Trophoblast cell (in vitro differentiated cells and primary cell): ENCODE data around the gene APOL5.

Experiments used
- DNase-seq, 2 donors: peaks; one replicate each; pipeline ENCODE4 v3.0.0-alpha.2; 2016
- H2AFZ ChIP-seq: 2 replicates; pipeline ENCODE4 v1.6.1; 2013; ENCODE audit warnings: low read length, moderate library complexity, mild to moderate bottlenecking; ENCODE audit not compliant: insufficient read depth, poor library complexity
- H2AK5ac ChIP-seq: 2 replicates; pipeline ENCODE4 v1.6.1; 2013; ENCODE audit warnings: mild to moderate bottlenecking, low read length
- H2BK120ac ChIP-seq: 2 replicates; pipeline ENCODE4 v1.6.1; 2013; ENCODE audit warnings: low read length, mild to moderate bottlenecking, moderate library complexity; ENCODE audit not compliant: insufficient read depth, poor library complexity
- H2BK12ac ChIP-seq: 2 replicates; pipeline ENCODE4 v1.6.1; 2013; ENCODE audit warnings: mild to moderate bottlenecking, low read length, moderate library complexity
- H2BK5ac ChIP-seq: 2 replicates; pipeline ENCODE4 v1.6.1; 2013; ENCODE audit warnings: low read length, low read depth, moderate library complexity, mild to moderate bottlenecking; ENCODE audit not compliant: poor library complexity
- H3K14ac ChIP-seq: 2 replicates; pipeline ENCODE4 v1.6.1; 2013; ENCODE audit warnings: mild to moderate bottlenecking, low read length
- H3K18ac ChIP-seq: 2 replicates; pipeline ENCODE4 v1.6.1; 2013; ENCODE audit warnings: mild to moderate bottlenecking, low read length
- H3K23ac ChIP-seq: 2 replicates; pipeline ENCODE4 v1.6.1; 2013; ENCODE audit warnings: low read length
- H3K27ac ChIP-seq: 2 replicates; pipeline ENCODE4 v1.5.1; 2013; ENCODE audit warnings: low read depth, mild to moderate bottlenecking, inconsistent platforms, low read length, moderate library complexity
- H3K27me3 ChIP-seq: 2 replicates; pipeline ENCODE4 v1.6.1; 2013; ENCODE audit warnings: inconsistent platforms, mild to moderate bottlenecking, low read length, moderate library complexity; ENCODE audit not compliant: insufficient read depth
- H3K36me3 ChIP-seq, 2 experiments: 1 replicate in 1 of 2; 2 replicates in 1 of 2; pipeline ENCODE4 v1.6.1; 2013; ENCODE audit warnings: low read length in 2 of 2, mild to moderate bottlenecking in 2 of 2, moderate library complexity in 1 of 2; ENCODE audit not compliant: insufficient read depth in 2 of 2, control insufficient read depth in 1 of 2
- H3K4ac ChIP-seq: 2 replicates; pipeline ENCODE4 v1.6.1; 2013; ENCODE audit warnings: low read depth, mild to moderate bottlenecking, low read length, moderate library complexity
- H3K4me1 ChIP-seq, 2 experiments: 1 replicate in 1 of 2; 2 replicates in 1 of 2; pipeline ENCODE4 v1.6.1; 2013; ENCODE audit warnings: low read length in 2 of 2, mild to moderate bottlenecking in 2 of 2, moderate library complexity in 1 of 2; ENCODE audit not compliant: insufficient read depth in 2 of 2, control insufficient read depth in 1 of 2
- H3K4me2 ChIP-seq: 2 replicates; pipeline ENCODE4 v1.6.1; 2013; ENCODE audit warnings: inconsistent platforms, mild to moderate bottlenecking, low read length, moderate library complexity
- H3K4me3 ChIP-seq: 2 replicates; pipeline ENCODE4 v1.5.1; 2013; ENCODE audit warnings: mild to moderate bottlenecking, low read depth, low read length, inconsistent platforms
- H3K79me1 ChIP-seq: one replicate; pipeline ENCODE4 v1.6.1; 2013; ENCODE audit warnings: low read length
- H3K79me2 ChIP-seq: 2 replicates; pipeline ENCODE4 v1.6.1; 2013; ENCODE audit warnings: low read length, mild to moderate bottlenecking; ENCODE audit not compliant: control insufficient read depth, insufficient read depth, poor library complexity
- H3K9ac ChIP-seq: 2 replicates; pipeline ENCODE4 v1.6.1; 2013; ENCODE audit warnings: mild to moderate bottlenecking, low read length
- H3K9me3 ChIP-seq: 2 replicates; pipeline ENCODE4 v1.6.1; 2013; ENCODE audit warnings: low read depth, mild to moderate bottlenecking, control low read depth, inconsistent platforms, low read length; ENCODE audit not compliant: insufficient read depth
- H4K12ac ChIP-seq: 2 replicates; pipeline ENCODE4 v1.6.1; 2013; ENCODE audit warnings: low read depth, mild to moderate bottlenecking, low read length, moderate library complexity
- H4K8ac ChIP-seq: 2 replicates; pipeline ENCODE4 v1.6.1; 2013; ENCODE audit warnings: low read depth, mild to moderate bottlenecking, low read length, moderate library complexity
- H4K91ac ChIP-seq: one replicate; pipeline ENCODE4 v1.6.1; 2013; ENCODE audit warnings: low read depth, mild to moderate bottlenecking, low read length, moderate library complexity
- WGBS: extraction: QIAGEN DNeasy Blood & Tissue Kit; methylation state at CpG from one replicate; pipeline ENCODE4 v1.1.7; 2013; ENCODE audit warnings: missing lambda C conversion rate; ENCODE audit not compliant: insufficient read length, insufficient coverage; ENCODE audit errors: extremely low coverage; 5-methylcytosine and 5-hydroxymethylcytosine counted together

APOL5 gene

GRCh38 chr22:35726933-35727332, 9.3 kb downstream of the APOL5 start:
- H3K4me3 ChIP-seq, result no peak overlapping the region
- no peak overlapping the region for H3K4ac ChIP-seq
- H3K79me1 ChIP-seq, result no peaks in the 10 kb centered on the region
- no peak overlapping the region for H4K8ac ChIP-seq
- H3K14ac ChIP-seq, result no peak overlapping the region
- no peaks in the 10 kb centered on the region for H3K79me2 ChIP-seq
- no peak overlapping the region for H2AK5ac ChIP-seq
- no peak overlapping the region for H4K91ac ChIP-seq
- H3K27me3 ChIP-seq, result no peaks in the 10 kb centered on the region
- no peak overlapping the region for H3K18ac ChIP-seq
- H3K4me1 ChIP-seq, result peaks cover 0 to 4% of the 10 kb centered on the region in 2 experiments
- peak; percentile 23 to 46 for DNase-seq
- H3K27ac ChIP-seq, result no peak overlapping the region
- no peak overlapping the region for H3K4me2 ChIP-seq
- H3K23ac ChIP-seq, result no peak overlapping the region
- WGBS, result no CpG with 5 or more reads among the region's 15 CpGs
- no peak overlapping the region for H2BK12ac ChIP-seq
- H3K36me3 ChIP-seq, result no peaks in the 10 kb centered on the region
- no peak overlapping the region for H4K12ac ChIP-seq
- no peak overlapping the region for H3K9ac ChIP-seq
- no peak overlapping the region for H2AFZ ChIP-seq
- no peak overlapping the region for H2BK5ac ChIP-seq
- no peaks in the 10 kb centered on the region for H3K9me3 ChIP-seq
- no peak overlapping the region for H2BK120ac ChIP-seq

GRCh38 chr22:35727436-35727835, 9.8 kb downstream of the APOL5 start:
- no peak overlapping the region for H2BK12ac ChIP-seq
- H3K4ac ChIP-seq, result no peak overlapping the region
- peak; percentile 65 to 81 for DNase-seq
- H4K8ac ChIP-seq, result no peak overlapping the region
- no peak overlapping the region for H2BK120ac ChIP-seq
- no peaks in the 10 kb centered on the region for H3K36me3 ChIP-seq
- H4K91ac ChIP-seq, result no peak overlapping the region
- no peak overlapping the region for H3K23ac ChIP-seq
- H3K79me1 ChIP-seq, result no peaks in the 10 kb centered on the region
- H3K4me3 ChIP-seq, result no peak overlapping the region
- H3K9ac ChIP-seq, result no peak overlapping the region
- no peaks in the 10 kb centered on the region for H3K79me2 ChIP-seq
- peaks cover 0 to 4% of the 10 kb centered on the region in 2 experiments for H3K4me1 ChIP-seq
- H3K14ac ChIP-seq, result no peak overlapping the region
- no peaks in the 10 kb centered on the region for H3K27me3 ChIP-seq
- no peak overlapping the region for H2AFZ ChIP-seq
- H3K9me3 ChIP-seq, result no peaks in the 10 kb centered on the region
- H3K4me2 ChIP-seq, result no peak overlapping the region
- WGBS, result 100% methylated on average over 4 of the region's 11 CpGs
- no peak overlapping the region for H2BK5ac ChIP-seq
- no peak overlapping the region for H3K18ac ChIP-seq
- H2AK5ac ChIP-seq, result no peak overlapping the region
- no peak overlapping the region for H3K27ac ChIP-seq
- no peak overlapping the region for H4K12ac ChIP-seq

- Histone ChIP-seq H3K4me1 (peaks cover 0 to 4% of the 10 kb centered on the region in 2 experiments), H3K36me3 (no peaks in the 10 kb centered on the region), H3K79me1 (no peaks in the 10 kb centered on the region), H2AK5ac (no peak overlapping the region), H3K9ac (no peak overlapping the region), H4K8ac (no peak overlapping the region), H3K14ac (no peak overlapping the region), H3K4me2 (no peak overlapping the region), H2AFZ (no peak overlapping the region), H3K18ac (no peak overlapping the region), H4K91ac (no peak overlapping the region), H3K27ac (no peak overlapping the region), H2BK120ac (no peak overlapping the region), H3K4ac (no peak overlapping the region), H3K23ac (no peak overlapping the region), H4K12ac (no peak overlapping the region), H2BK5ac (no peak overlapping the region), H3K9me3 (peaks cover 1% of the 10 kb centered on the region), H3K27me3 (no peaks in the 10 kb centered on the region), H3K79me2 (no peaks in the 10 kb centered on the region), H2BK12ac (no peak overlapping the region), H3K4me3 (no peak overlapping the region)
- DNase-seq, result no peak
- WGBS, result no CpG with 5 or more reads among the region's 12 CpGs
These were observed 11.1 kb downstream of the APOL5 start for GRCh38 chr22:35728639-35729308.

- Histone ChIP-seq H3K9me3 (peaks cover 1% of the 10 kb centered on the region), H3K27me3 (no peaks in the 10 kb centered on the region), H2BK5ac (no peak overlapping the region), H3K23ac (no peak overlapping the region), H3K79me2 (no peaks in the 10 kb centered on the region), H3K4me2 (no peak overlapping the region), H2AFZ (no peak overlapping the region), H3K4me3 (no peak overlapping the region), H3K27ac (no peak overlapping the region), H3K36me3 (no peaks in the 10 kb centered on the region), H3K79me1 (no peaks in the 10 kb centered on the region), H4K91ac (no peak overlapping the region), H2BK120ac (no peak overlapping the region), H3K4me1 (peaks cover 0 to 4% of the 10 kb centered on the region in 2 experiments), H3K4ac (no peak overlapping the region), H2BK12ac (no peak overlapping the region), H3K14ac (no peak overlapping the region), H3K9ac (no peak overlapping the region), H2AK5ac (no peak overlapping the region), H3K18ac (no peak overlapping the region), H4K8ac (no peak overlapping the region), H4K12ac (no peak overlapping the region)
- WGBS, result no CpG with 5 or more reads among the region's 2 CpGs
- DNase-seq, result no peak
These were observed 11.6 kb downstream of the APOL5 start for GRCh38 chr22:35729309-35729698.
